Glutamatergic neuron (in vitro differentiated cells): ENCODE results near the gene USP3. TPM values are rescaled to one million over a fixed set of nuclear protein-coding genes. Genes with fewer than 3 reads are reported as not detected.

Experiments
- DNase-seq: peaks from one replicate; pipeline ENCODE4 v3.0.0; 2022
- H3K27ac Mint-ChIP-seq: one replicate; pipeline ENCODE4 v1.8.0; 2020; ENCODE audit warnings: mild to moderate bottlenecking, mixed read lengths, inconsistent platforms; ENCODE audit not compliant: unreplicated experiment
- H3K27me3 Mint-ChIP-seq: one replicate; pipeline ENCODE4 v1.8.0; 2020; ENCODE audit warnings: mild to moderate bottlenecking, moderate library complexity, mixed read lengths, inconsistent platforms; ENCODE audit not compliant: unreplicated experiment
- H3K36me3 Mint-ChIP-seq: one replicate; pipeline ENCODE4 v1.8.0; 2020; ENCODE audit warnings: mild to moderate bottlenecking, mixed read lengths, inconsistent platforms; ENCODE audit not compliant: unreplicated experiment
- H3K4me1 Mint-ChIP-seq: one replicate; pipeline ENCODE4 v1.8.0; 2020; ENCODE audit warnings: mild to moderate bottlenecking, low read depth, mixed read lengths, inconsistent platforms; ENCODE audit not compliant: unreplicated experiment
- H3K4me3 Mint-ChIP-seq: one replicate; pipeline ENCODE4 v1.8.0; 2020; ENCODE audit warnings: mild to moderate bottlenecking, mixed read lengths, inconsistent platforms; ENCODE audit not compliant: unreplicated experiment
- H3K9me3 Mint-ChIP-seq: one replicate; pipeline ENCODE4 v1.8.0; 2020; ENCODE audit warnings: mild to moderate bottlenecking, moderate library complexity, mixed read lengths, inconsistent platforms; ENCODE audit not compliant: unreplicated experiment
- CTCF ChIP-seq: fragments of 200-600 bp; sonication (generic); IDR thresholded peaks from one replicate; pipeline ENCODE4 v1.5.0; 2021; ENCODE audit not compliant: partially characterized antibody, unreplicated experiment
- total RNA-seq: library from RNA; stranded (reverse); fragmentation: NEBNext Ultra II Directional; extraction: Animal tissue kit (Norgen Biotek cat#: 25700); gene quantifications from one replicate; pipeline ENCODE4 v1.2.1, GENCODE V29; 2021; ENCODE audit not compliant: unreplicated experiment

Gene USP3
- total RNA-seq, 1 donor from 2014 or later = 50.9 TPM

DNA sequence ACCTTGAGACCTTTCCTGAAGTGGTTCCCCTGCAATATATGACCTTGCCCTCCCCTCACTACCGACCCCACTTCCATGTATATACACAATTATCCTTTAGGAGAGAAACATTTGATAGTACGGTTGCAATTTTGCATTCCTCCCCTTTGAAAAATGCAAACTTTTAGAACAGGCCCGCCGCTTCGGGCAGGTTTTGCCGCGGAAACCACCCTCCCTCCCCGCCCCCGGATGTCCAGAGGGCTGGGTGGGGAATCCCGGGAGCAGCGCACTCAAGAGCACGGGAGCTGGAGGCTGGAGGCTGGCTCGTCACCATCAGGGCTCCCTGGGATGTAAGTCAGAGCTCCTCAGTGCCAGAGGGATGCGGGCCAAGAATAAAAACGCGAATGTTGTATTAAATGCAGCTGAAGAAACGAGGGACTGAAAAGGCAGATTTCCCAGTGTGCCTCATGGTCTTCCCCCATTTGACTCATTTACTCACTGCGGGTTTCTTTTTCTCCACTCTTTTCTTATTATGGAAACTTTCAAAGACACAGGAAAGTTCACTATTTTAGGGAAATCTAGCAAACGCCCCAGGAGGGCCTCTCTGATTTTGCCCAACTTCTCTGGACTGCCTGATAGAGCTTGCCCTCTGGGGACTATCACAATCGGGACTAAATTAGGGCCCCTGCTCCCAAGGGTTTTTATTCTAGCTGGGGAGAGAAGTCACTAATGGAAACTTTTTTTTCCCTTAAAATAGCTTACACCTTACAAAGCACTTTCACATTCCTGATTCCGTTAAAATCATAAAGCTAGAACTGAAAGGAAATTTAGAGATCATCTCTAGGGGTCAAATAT lies 2.9 kb upstream of the USP3 start:
- Mint-ChIP-seq H3K27ac (no peak overlapping the region), H3K36me3 (no peaks in the 10 kb centered on the region), H3K9me3 (peaks cover 9% of the 10 kb centered on the region), H3K4me1 (peaks cover 20% of the 10 kb centered on the region), H3K4me3 (peak overlapping the region; percentile 22), H3K27me3 (peaks cover 30% of the 10 kb centered on the region)
- TF ChIP-seq CTCF = no peak
- DNase-seq = peak; percentile 42

DNA sequence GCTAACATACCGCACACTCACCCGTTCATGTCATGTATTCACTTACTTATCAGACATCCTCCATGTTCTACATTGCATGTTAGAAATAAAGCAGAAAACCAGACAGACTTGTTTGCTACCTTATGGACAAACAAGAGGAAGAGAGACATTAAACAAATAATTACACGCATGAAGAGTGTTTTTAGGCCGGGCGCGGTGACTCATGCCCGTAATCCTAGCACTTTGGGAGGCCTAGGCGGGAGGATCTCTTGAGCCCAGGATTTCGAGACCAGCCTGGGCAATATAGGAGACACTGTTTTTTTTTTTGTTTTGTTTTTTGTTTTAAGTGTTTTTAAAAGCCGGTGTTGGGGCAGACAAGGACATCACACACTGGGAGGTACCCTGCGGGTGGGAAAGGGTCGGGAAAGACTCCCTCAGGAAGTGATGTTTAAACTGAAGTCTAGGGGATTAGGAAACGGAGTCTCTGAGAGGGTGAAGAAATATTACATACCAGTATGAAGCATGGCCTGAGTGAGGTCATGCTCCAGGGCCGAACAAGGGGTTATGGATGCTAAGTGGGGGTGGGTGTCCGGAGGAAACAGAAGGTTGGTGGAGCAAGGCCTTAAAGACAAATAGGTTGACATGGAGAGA lies 2.1 kb upstream of the USP3 start:
- Mint-ChIP-seq H3K9me3 (peaks cover 9% of the 10 kb centered on the region), H3K27me3 (peaks cover 30% of the 10 kb centered on the region), H3K27ac (no peak overlapping the region), H3K4me1 (peaks cover 26% of the 10 kb centered on the region), H3K36me3 (no peaks in the 10 kb centered on the region), H3K4me3 (peak overlapping the region; percentile 58)
- TF ChIP-seq CTCF = no peak
- no peak for DNase-seq

DNA sequence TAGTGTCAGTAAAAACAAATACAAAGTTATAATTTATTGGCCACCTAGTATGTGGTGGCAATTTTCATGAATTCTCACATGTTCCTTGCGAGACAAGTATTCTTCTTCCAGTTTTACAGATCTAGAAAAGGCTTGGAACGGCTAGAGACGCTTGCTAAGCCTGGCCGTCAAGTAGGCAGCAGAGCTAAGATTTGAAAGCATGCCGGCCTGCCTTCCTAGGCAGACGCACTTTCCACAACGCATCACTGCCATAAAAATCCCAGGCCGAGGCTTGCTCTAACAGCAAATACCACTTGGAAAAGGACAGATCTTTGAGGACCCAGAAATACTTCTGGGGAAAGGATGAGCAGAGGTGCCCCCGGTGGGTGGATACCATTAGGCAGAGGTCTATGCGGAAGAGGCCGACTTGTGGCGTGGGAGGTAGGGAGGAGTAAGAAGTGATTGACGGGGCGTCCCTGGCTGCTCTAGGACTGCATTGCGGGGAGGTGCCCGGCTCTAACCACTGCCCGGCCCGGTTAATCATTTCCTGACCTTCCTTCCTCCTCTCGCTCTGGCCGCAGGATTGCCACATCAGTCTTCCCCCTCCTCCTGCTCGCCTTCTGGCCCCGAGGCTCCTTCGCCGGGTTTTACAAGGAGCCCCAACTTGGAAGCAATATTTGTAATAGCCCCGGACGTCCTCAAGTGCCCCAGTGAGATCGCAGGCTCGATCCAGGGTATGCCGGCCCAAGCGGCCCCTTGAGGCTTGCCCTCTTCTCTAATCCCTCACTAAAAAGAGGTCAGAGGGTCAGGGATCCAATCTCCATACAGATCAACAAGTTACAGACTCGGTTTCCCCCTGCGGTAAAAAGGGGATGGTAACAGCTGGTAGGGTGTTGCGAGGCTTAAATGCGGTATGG lies 1.3 kb upstream of the USP3 start:
- H3K36me3 Mint-ChIP-seq = no peaks in the 10 kb centered on the region
- peak overlapping the region; percentile 77 for H3K4me3 Mint-ChIP-seq
- no peak for TF ChIP-seq CTCF
- peaks cover 9% of the 10 kb centered on the region for H3K9me3 Mint-ChIP-seq
- H3K27ac Mint-ChIP-seq = peak overlapping the region; percentile 19
- peaks cover 30% of the 10 kb centered on the region for H3K27me3 Mint-ChIP-seq
- peak; percentile 55 for DNase-seq
- H3K4me1 Mint-ChIP-seq = peaks cover 26% of the 10 kb centered on the region

DNA sequence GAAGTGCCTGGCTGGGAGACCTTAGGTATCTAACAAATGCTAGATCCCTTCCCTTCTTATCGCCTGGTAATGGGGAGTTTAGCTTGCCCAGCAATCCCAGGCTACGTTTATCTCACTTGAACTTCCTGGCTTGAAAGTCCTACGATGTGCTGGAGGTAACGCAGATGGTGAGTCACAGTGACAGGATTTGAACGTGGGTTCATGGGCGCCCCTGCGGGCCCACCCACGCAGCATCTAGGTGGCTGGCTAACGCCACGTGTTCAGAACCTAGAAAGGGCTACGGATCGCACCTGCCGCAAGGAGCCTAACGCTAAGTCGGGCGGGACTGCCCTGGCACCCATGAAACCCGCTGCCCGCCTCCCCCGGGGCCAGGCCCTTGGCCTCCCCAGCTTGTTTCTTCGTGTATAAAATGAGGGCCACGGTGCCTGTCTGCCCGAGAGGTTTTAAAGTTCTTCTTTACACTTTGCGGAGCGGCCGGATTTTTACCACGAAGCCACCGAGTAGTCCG lies 600 bp upstream of the USP3 start:
- peaks cover 9% of the 10 kb centered on the region for H3K9me3 Mint-ChIP-seq
- peak overlapping the region; percentile 77 for H3K4me3 Mint-ChIP-seq
- H3K27me3 Mint-ChIP-seq = peaks cover 30% of the 10 kb centered on the region
- TF ChIP-seq CTCF = no peak
- H3K36me3 Mint-ChIP-seq = no peaks in the 10 kb centered on the region
- H3K27ac Mint-ChIP-seq = peak overlapping the region; percentile 17
- DNase-seq = no peak
- peaks cover 26% of the 10 kb centered on the region for H3K4me1 Mint-ChIP-seq
